Thyroid gland (tissue), 4 donors: ENCODE data around the gene DDX51.

ENCODE experiments used
- POLR2A ChIP-seq, 2 donors: fragments of 450-650 bp; IDR thresholded peaks; one replicate each; pipeline ENCODE4 v1.6.1; 2017; ENCODE audit warnings: antibody characterized with exemption in 2 of 2, mild to moderate bottlenecking in 2 of 2, moderate library complexity in 1 of 2
- TF ChIP-seq, protein P1 (sequence below), 6 experiments: fragments of 200-600 bp in 3 of 6; fragments of 450-650 bp in 3 of 6; sonication (generic) in 3 of 6; IDR thresholded peaks; one replicate each; pipeline ENCODE4 v1.5.1; 2016 to 2019; ENCODE audit warnings: antibody characterized with exemption in 6 of 6, mild to moderate bottlenecking in 2 of 6, inconsistent platforms in 1 of 6, moderate library complexity in 1 of 6

DNA sequence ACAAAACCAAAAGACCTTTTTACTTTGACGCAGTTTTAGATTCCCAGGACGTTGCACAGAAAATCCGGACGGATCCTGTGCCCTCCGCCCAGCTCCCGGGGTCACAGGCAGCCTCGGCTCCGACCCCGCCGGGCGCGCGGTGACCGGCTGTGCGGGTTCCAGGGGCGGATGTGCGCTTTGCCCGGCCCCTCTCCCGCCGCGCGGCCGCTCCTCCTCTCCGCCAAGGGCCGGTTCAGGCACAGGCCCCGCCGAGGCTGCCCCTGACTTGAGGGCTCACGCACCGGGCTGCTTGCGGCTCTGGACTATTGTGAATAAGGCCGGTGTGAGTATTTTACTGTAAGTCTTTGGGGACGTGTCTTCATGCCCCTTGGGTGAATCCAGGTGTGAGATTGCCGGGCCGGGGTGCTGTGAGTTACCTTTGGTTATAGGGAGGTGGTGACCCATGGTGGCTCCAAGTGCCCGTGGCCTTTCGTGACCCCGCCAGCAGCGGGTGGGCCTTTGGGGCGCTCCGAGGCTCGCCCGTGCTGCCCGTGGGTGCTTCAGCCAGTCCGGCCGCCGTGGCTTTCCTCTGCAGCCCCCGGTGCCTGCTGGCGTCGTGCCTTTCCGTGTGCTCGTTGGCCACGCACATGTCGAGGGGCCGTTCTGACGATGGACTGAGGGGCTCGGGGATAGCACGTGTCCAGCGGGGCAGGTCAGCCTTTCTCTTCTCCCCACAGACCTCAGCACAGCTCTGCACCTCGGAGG lies 46.1 kb upstream of the DDX51 start:
- TF ChIP-seq, protein P1, sequence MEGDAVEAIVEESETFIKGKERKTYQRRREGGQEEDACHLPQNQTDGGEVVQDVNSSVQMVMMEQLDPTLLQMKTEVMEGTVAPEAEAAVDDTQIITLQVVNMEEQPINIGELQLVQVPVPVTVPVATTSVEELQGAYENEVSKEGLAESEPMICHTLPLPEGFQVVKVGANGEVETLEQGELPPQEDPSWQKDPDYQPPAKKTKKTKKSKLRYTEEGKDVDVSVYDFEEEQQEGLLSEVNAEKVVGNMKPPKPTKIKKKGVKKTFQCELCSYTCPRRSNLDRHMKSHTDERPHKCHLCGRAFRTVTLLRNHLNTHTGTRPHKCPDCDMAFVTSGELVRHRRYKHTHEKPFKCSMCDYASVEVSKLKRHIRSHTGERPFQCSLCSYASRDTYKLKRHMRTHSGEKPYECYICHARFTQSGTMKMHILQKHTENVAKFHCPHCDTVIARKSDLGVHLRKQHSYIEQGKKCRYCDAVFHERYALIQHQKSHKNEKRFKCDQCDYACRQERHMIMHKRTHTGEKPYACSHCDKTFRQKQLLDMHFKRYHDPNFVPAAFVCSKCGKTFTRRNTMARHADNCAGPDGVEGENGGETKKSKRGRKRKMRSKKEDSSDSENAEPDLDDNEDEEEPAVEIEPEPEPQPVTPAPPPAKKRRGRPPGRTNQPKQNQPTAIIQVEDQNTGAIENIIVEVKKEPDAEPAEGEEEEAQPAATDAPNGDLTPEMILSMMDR (IDR thresholded peaks at IDR 0.05) = no peak
- TF ChIP-seq POLR2A (IDR thresholded peaks at IDR 0.05) = no peak
